ENCODE data around the gene SLC4A1. TPM values are rescaled to one million over a fixed set of nuclear protein-coding genes. Genes with fewer than 3 reads are reported as not detected.
A peak's percentile ranks its signal among the peaks of the same experiment; 100 is the strongest.

SLC4A1 gene
- total and polyA plus RNA-seq, 2 of the 13 experiments (the other 11 are each of a cell fraction or from before 2014, with no cell fraction given) = not detected

GRCh38 chr17:44314524-44314868 lies 46.6 kb upstream of the SLC4A1 start:
- peak overlapping the region; percentile 61 for H3K4me2 ChIP-seq (ENCODE audit: low read depth, low read length)
- WGBS (ENCODE audit: low lambda C conversion rate) = 48% methylated on average over 4 of the region's 11 CpGs

More at GRCh38 chr17:44314524-44314868, 46.6 kb upstream of the SLC4A1 start:
- FAIRE-seq = no peak
- TF ChIP-seq, protein P1, sequence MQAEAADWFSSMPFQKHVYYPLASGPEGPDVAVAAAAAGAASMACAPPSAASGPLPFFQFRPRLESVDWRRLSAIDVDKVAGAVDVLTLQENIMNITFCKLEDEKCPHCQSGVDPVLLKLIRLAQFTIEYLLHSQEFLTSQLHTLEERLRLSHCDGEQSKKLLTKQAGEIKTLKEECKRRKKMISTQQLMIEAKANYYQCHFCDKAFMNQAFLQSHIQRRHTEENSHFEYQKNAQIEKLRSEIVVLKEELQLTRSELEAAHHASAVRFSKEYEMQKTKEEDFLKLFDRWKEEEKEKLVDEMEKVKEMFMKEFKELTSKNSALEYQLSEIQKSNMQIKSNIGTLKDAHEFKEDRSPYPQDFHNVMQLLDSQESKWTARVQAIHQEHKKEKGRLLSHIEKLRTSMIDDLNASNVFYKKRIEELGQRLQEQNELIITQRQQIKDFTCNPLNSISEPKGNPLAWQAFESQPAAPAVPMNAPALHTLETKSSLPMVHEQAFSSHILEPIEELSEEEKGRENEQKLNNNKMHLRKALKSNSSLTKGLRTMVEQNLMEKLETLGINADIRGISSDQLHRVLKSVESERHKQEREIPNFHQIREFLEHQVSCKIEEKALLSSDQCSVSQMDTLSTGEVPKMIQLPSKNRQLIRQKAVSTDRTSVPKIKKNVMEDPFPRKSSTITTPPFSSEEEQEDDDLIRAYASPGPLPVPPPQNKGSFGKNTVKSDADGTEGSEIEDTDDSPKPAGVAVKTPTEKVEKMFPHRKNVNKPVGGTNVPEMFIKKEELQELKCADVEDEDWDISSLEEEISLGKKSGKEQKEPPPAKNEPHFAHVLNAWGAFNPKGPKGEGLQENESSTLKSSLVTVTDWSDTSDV (CRISPR knock-in tag; IDR thresholded peaks at IDR 0.05) = 0 out of 2 replicates have a peak, but pooled peaks have one; percentile 40
- TF ChIP-seq MTA1 (CRISPR knock-in tag; IDR thresholded peaks at IDR 0.05; ENCODE audit: borderline replicate concordance) (0 out of 2 replicates have a peak, but pooled peaks have one; percentile 42), MXD1 (CRISPR knock-in tag; IDR thresholded peaks at IDR 0.05) (0 out of 2 replicates have a peak, but pooled peaks have one; percentile 27), SKI (IDR thresholded peaks at IDR 0.05; ENCODE audit: partially characterized antibody) (no peak)
- ChIA-PET CTCF (ENCODE audit: low intra/inter-chr PET ratio, low total read pairs) (no interaction called here), POLR2A (no interaction called here)
- Histone ChIP-seq H2AFZ (ENCODE audit: low read length) (no peak overlapping the region), H3K4me1 (ENCODE audit: insufficient read depth, low read length) (peaks cover 67% of the 10 kb centered on the region), H3K27ac (ENCODE audit: extremely low read length, insufficient read depth, low read length) (no peak overlapping the region), H3K4me3 (replicated peaks in 1 of 3; ENCODE audit: insufficient read depth in 1 of 3, low read depth in 2 of 3, low read length in 3 of 3) (0 out of 6 replicates have a peak overlapping the region, but pooled peaks of 1 of the 3 experiments have one; percentile 58), H3K9me3 (ENCODE audit: low read length) (no peaks in the 10 kb centered on the region), H3K79me2 (ENCODE audit: insufficient read depth, low read length) (no peaks in the 10 kb centered on the region), H4K20me1 (ENCODE audit: insufficient read depth, low read length) (no peaks in the 10 kb centered on the region), H3K9ac (ENCODE audit: insufficient read depth, low read depth, low read length) (no peak overlapping the region), H3K36me3 (replicated peaks in 1 of 2; ENCODE audit: control insufficient read depth in 1 of 2, insufficient read depth in 2 of 2, low read length in 2 of 2) (peaks cover 0 to 2% of the 10 kb centered on the region in 2 experiments; a peak in 2 of 5 replicates), H3K27me3 (ENCODE audit: control insufficient read depth in 1 of 2, insufficient read depth in 2 of 2, low read length in 2 of 2) (peaks cover 10 to 42% of the 10 kb centered on the region in 2 experiments; a peak in 4 of 5 replicates)
- intact Hi-C loops (cut with micrococcal nuclease; ENCODE audit: unreplicated experiment) (no loop called here), in situ Hi-C loops (cut with HindIII; ENCODE audit: extremely low pct_ligation_motif_present, low pct_unique_long_range_greater_than_20kb) (no loop called here)
- DNase-seq (ENCODE audit: low spot score) = no peak
- no TSS peak for BruUV-seq (replicated peaks)
- no peak for ATAC-seq
